Measurements from ENCODE around the gene MKRN2OS.

DNA sequence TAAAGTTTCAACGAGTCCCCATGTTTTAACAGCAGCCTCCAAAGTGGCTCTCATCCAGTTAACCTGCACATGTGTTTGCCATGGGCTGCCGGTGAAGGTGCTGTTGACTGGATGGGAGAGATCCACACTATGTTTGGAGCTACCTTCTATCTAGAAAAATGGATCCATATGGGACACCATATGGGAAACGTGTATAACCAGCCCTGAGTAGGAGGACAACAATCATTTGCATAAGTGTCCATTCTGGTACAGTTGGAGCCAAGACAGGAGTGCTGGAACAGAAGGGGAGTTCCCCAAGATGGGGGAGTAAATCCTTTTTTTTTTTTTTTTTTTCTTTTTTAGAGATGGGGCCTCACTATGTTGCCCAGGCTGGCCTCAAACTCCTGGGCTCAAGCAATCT, 48.2 kb upstream of the MKRN2OS start:
- no peak for TF ChIP-seq CTCF (IDR thresholded peaks at IDR 0.05 in 8 of 11, conservative IDR thresholded peaks at IDR 0.05 in 3 of 11)
- TF ChIP-seq POLR2A (IDR thresholded peaks at IDR 0.05), result no peak
- no peak for TF ChIP-seq POLR2AphosphoS5 (IDR thresholded peaks at IDR 0.05)
